ENCODE data around the gene TTLL11. TPM values are rescaled to one million over a fixed set of nuclear protein-coding genes. Genes with fewer than 3 reads are reported as not detected.

TTLL11 gene
- total and polyA plus RNA-seq, 2 experiments from 2014 or later, result 0.57 to 1.4 TPM

DNA sequence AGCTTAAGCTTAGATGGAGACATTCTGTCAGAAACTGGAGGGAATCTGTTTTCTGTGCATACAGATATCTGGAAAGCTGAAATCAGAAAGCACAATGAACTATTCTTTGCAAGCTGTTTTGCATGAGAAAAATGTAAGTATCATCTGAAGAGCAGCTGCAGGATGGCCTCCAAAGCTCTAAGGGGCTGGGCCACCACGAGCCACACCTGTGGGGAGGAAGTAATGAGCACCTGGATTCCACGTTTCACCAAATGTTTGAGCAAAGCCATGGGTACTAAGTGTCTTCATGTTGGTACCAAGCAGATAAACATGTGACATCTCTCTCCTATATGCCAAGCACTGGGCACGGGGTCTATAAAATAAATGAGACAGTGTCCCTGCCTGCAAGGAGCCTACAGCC lies 199.3 kb downstream of the TTLL11 start (continued):
- TF ChIP-seq, protein P1, sequence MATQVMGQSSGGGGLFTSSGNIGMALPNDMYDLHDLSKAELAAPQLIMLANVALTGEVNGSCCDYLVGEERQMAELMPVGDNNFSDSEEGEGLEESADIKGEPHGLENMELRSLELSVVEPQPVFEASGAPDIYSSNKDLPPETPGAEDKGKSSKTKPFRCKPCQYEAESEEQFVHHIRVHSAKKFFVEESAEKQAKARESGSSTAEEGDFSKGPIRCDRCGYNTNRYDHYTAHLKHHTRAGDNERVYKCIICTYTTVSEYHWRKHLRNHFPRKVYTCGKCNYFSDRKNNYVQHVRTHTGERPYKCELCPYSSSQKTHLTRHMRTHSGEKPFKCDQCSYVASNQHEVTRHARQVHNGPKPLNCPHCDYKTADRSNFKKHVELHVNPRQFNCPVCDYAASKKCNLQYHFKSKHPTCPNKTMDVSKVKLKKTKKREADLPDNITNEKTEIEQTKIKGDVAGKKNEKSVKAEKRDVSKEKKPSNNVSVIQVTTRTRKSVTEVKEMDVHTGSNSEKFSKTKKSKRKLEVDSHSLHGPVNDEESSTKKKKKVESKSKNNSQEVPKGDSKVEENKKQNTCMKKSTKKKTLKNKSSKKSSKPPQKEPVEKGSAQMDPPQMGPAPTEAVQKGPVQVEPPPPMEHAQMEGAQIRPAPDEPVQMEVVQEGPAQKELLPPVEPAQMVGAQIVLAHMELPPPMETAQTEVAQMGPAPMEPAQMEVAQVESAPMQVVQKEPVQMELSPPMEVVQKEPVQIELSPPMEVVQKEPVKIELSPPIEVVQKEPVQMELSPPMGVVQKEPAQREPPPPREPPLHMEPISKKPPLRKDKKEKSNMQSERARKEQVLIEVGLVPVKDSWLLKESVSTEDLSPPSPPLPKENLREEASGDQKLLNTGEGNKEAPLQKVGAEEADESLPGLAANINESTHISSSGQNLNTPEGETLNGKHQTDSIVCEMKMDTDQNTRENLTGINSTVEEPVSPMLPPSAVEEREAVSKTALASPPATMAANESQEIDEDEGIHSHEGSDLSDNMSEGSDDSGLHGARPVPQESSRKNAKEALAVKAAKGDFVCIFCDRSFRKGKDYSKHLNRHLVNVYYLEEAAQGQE (IDR thresholded peaks at IDR 0.05; ENCODE audit: unreplicated experiment), result no peak

DNA sequence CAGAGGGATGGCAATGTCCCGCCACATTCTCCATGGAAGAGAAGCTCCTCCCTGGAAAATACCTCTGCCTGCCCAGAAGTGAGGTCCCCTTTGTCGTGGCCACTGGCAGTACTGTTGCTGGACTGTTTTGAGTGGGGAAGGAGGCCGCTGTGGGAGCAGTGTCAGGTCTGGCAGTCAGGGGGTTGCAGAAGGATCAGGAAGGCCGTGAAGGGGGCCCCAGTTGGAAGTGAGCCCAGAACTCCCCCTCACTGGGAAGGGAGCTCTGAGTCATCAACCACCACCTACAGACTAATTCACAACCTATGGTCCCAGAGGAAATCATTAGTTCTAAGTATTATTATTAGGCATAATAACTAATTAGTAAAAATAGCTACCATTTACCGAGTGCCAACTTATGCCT lies 200.4 kb downstream of the TTLL11 start:
- no peaks in the 10 kb centered on the region; the same call in 2 of the 3 replicates for H3K9me3 Mint-ChIP-seq
- no peaks in the 10 kb centered on the region for H3K79me2 ChIP-seq (replicated peaks; ENCODE audit: insufficient read depth)
- H3K27ac ChIP-seq (ENCODE audit: low read depth), result no peak overlapping the region
- no peaks in the 10 kb centered on the region for H3K36me3 ChIP-seq (ENCODE audit: insufficient read depth)
- no peak overlapping the region for H3K27ac Mint-ChIP-seq
- H3K4me3 ChIP-seq, result no peak overlapping the region
- H3K4me2 ChIP-seq, result no peak overlapping the region
- H3K27me3 ChIP-seq (ENCODE audit: insufficient read depth), result no peaks in the 10 kb centered on the region
- no peaks in the 10 kb centered on the region for H4K20me1 ChIP-seq (replicated peaks; ENCODE audit: insufficient read depth)
- H3K4me3 Mint-ChIP-seq, result no peak overlapping the region
- peaks cover 17% of the 10 kb centered on the region for H3K4me1 Mint-ChIP-seq
- TF ChIP-seq, protein P2, sequence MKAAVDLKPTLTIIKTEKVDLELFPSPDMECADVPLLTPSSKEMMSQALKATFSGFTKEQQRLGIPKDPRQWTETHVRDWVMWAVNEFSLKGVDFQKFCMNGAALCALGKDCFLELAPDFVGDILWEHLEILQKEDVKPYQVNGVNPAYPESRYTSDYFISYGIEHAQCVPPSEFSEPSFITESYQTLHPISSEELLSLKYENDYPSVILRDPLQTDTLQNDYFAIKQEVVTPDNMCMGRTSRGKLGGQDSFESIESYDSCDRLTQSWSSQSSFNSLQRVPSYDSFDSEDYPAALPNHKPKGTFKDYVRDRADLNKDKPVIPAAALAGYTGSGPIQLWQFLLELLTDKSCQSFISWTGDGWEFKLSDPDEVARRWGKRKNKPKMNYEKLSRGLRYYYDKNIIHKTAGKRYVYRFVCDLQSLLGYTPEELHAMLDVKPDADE (IDR thresholded peaks at IDR 0.05), result no peak
- TF ChIP-seq POLR2AphosphoS5 (IDR thresholded peaks at IDR 0.05; ENCODE audit: low read depth), result no peak
- TF ChIP-seq, protein P3, sequence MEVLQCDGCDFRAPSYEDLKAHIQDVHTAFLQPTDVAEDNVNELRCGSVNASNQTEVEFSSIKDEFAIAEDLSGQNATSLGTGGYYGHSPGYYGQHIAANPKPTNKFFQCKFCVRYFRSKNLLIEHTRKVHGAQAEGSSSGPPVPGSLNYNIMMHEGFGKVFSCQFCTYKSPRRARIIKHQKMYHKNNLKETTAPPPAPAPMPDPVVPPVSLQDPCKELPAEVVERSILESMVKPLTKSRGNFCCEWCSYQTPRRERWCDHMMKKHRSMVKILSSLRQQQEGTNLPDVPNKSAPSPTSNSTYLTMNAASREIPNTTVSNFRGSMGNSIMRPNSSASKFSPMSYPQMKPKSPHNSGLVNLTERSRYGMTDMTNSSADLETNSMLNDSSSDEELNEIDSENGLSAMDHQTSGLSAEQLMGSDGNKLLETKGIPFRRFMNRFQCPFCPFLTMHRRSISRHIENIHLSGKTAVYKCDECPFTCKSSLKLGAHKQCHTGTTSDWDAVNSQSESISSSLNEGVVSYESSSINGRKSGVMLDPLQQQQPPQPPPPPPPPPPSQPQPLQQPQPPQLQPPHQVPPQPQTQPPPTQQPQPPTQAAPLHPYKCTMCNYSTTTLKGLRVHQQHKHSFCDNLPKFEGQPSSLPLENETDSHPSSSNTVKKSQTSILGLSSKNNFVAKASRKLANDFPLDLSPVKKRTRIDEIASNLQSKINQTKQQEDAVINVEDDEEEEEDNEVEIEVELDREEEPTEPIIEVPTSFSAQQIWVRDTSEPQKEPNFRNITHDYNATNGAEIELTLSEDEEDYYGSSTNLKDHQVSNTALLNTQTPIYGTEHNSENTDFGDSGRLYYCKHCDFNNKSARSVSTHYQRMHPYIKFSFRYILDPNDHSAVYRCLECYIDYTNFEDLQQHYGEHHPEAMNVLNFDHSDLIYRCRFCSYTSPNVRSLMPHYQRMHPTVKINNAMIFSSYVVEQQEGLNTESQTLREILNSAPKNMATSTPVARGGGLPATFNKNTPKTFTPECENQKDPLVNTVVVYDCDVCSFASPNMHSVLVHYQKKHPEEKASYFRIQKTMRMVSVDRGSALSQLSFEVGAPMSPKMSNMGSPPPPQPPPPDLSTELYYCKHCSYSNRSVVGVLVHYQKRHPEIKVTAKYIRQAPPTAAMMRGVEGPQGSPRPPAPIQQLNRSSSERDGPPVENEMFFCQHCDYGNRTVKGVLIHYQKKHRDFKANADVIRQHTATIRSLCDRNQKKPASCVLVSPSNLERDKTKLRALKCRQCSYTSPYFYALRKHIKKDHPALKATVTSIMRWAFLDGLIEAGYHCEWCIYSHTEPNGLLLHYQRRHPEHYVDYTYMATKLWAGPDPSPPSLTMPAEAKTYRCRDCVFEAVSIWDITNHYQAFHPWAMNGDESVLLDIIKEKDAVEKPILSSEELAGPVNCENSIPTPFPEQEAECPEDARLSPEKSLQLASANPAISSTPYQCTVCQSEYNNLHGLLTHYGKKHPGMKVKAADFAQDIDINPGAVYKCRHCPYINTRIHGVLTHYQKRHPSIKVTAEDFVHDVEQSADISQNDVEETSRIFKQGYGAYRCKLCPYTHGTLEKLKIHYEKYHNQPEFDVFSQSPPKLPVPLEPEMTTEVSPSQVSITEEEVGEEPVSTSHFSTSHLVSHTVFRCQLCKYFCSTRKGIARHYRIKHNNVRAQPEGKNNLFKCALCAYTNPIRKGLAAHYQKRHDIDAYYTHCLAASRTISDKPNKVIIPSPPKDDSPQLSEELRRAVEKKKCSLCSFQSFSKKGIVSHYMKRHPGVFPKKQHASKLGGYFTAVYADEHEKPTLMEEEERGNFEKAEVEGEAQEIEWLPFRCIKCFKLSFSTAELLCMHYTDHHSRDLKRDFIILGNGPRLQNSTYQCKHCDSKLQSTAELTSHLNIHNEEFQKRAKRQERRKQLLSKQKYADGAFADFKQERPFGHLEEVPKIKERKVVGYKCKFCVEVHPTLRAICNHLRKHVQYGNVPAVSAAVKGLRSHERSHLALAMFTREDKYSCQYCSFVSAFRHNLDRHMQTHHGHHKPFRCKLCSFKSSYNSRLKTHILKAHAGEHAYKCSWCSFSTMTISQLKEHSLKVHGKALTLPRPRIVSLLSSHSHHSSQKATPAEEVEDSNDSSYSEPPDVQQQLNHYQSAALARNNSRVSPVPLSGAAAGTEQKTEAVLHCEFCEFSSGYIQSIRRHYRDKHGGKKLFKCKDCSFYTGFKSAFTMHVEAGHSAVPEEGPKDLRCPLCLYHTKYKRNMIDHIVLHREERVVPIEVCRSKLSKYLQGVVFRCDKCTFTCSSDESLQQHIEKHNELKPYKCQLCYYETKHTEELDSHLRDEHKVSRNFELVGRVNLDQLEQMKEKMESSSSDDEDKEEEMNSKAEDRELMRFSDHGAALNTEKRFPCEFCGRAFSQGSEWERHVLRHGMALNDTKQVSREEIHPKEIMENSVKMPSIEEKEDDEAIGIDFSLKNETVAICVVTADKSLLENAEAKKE (CRISPR knock-in tag; IDR thresholded peaks at IDR 0.05), result no peak
- TF ChIP-seq, protein P4, sequence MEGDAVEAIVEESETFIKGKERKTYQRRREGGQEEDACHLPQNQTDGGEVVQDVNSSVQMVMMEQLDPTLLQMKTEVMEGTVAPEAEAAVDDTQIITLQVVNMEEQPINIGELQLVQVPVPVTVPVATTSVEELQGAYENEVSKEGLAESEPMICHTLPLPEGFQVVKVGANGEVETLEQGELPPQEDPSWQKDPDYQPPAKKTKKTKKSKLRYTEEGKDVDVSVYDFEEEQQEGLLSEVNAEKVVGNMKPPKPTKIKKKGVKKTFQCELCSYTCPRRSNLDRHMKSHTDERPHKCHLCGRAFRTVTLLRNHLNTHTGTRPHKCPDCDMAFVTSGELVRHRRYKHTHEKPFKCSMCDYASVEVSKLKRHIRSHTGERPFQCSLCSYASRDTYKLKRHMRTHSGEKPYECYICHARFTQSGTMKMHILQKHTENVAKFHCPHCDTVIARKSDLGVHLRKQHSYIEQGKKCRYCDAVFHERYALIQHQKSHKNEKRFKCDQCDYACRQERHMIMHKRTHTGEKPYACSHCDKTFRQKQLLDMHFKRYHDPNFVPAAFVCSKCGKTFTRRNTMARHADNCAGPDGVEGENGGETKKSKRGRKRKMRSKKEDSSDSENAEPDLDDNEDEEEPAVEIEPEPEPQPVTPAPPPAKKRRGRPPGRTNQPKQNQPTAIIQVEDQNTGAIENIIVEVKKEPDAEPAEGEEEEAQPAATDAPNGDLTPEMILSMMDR (conservative IDR thresholded peaks at IDR 0.05; ENCODE audit: low read depth in 2 of 2), result no peak
- H3K27me3 Mint-ChIP-seq (ENCODE audit: insufficient read depth, low read depth, poor library complexity), result peaks cover 7% of the 10 kb centered on the region
- DNase-seq (ENCODE audit: low spot score) (no peak), ATAC-seq (no peak)
- H3K36me3 Mint-ChIP-seq (ENCODE audit: low read depth), result no peaks in the 10 kb centered on the region
- H3K9me2 ChIP-seq (ENCODE audit: insufficient read depth), result no peaks in the 10 kb centered on the region
- no peaks in the 10 kb centered on the region for H3K4me1 ChIP-seq (ENCODE audit: insufficient read depth)
- H2AFZ ChIP-seq, result no peak overlapping the region
- H3F3A ChIP-seq (replicated peaks; ENCODE audit: low read depth), result peaks cover 5% of the 10 kb centered on the region; the same call in 1 of the 2 replicates
